Fibroblast of villous mesenchyme (primary cell): ENCODE measurements around the gene RABGAP1. TPM values are rescaled to one million over a fixed set of nuclear protein-coding genes. Genes with fewer than 3 reads are reported as not detected.

Source experiments
- DNase-seq: peaks from one replicate; pipeline ENCODE4 v3.0.0-alpha.2; 2010; ENCODE audit warnings: low read depth
- H3K4me3 ChIP-seq: 2 replicates; pipeline ENCODE4 v1.5.1; 2011; ENCODE audit warnings: low read depth, mild to moderate bottlenecking, low read length
- CTCF ChIP-seq: IDR thresholded peaks from 2 replicates; pipeline ENCODE4 v1.5.1; 2012; ENCODE audit warnings: low read depth, mild to moderate bottlenecking, low read length; ENCODE audit not compliant: insufficient read depth
- total RNA-seq: library from RNA; depleted of rRNA; stranded (reverse); fragments of >200 nt; gene quantifications from 2 replicates; pipeline ENCODE4 v1.2.3, GENCODE V29; 2012

Gene RABGAP1
- total RNA-seq, 1 donor, result 60.9 TPM

GRCh38 chr9:122912964-122913673 is 27.7 kb upstream of the RABGAP1 start, which contains the start of gene ZBTB6:
ZBTB6 (minus strand) TSS chr9:122913323; CDS start chr9:122912072, 1,251 bp downstream.
- H3K4me3 ChIP-seq, result peak within 1 kb of the TSS; percentile 98
- peak; percentile 87 for DNase-seq
- no peak for TF ChIP-seq CTCF

- TF ChIP-seq CTCF, result no peak
Observed at GRCh38 chr9:122918310-122918709, 22.5 kb upstream of the RABGAP1 start.

GRCh38 chr9:122922713-122923112 is 18.1 kb upstream of the RABGAP1 start:
- DNase-seq, result no peak
- no peak for TF ChIP-seq CTCF

More at GRCh38 chr9:122918310-122918709, 22.5 kb upstream of the RABGAP1 start:
- DNase-seq, result no peak
- H3K4me3 ChIP-seq, result no peak overlapping the region

GRCh38 chr9:122923947-122924346 is 16.9 kb upstream of the RABGAP1 start:
- no peak for DNase-seq
- no peak overlapping the region for H3K4me3 ChIP-seq
- TF ChIP-seq CTCF, result no peak

More at GRCh38 chr9:122922713-122923112, 18.1 kb upstream of the RABGAP1 start:
- H3K4me3 ChIP-seq, result no peak overlapping the region

GRCh38 chr9:122929796-122930354 is 10.9 kb upstream of the RABGAP1 start:
- TF ChIP-seq CTCF, result no peak
- DNase-seq, result no peak
- H3K4me3 ChIP-seq, result no peak overlapping the region

- no peak for DNase-seq
- peak overlapping the region; percentile 86 for H3K4me3 ChIP-seq
- TF ChIP-seq CTCF, result no peak
Observed at GRCh38 chr9:122930541-122931225, 10.1 kb upstream of the RABGAP1 start.
